PC-9 (cell line): ENCODE results near the gene AGAP1. TPM values are rescaled to one million over a fixed set of nuclear protein-coding genes. Genes with fewer than 3 reads are reported as not detected.

ENCODE experiments used
- BruUV-seq: library from RNA; stranded (reverse); fragments of 400-500 nt; replicated peaks from 2 replicates; lab custom pipeline; 2021; lab: Mats Ljungman, UMichigan
- CTCF ChIA-PET: fragments of 300-600 bp; sonication (Branson Sonifier 250); formaldehyde crosslinking; loops from one replicate; lab custom pipeline; 2022; ENCODE audit warnings: antibody characterized with exemption; lab: Charles Lee
- POLR2A ChIA-PET: fragments of 300-600 bp; sonication (Branson Sonifier 250); formaldehyde crosslinking; loops from one replicate; lab custom pipeline; 2022; ENCODE audit warnings: antibody characterized with exemption; ENCODE audit not compliant: unreplicated experiment; lab: Charles Lee
- DNase-seq, 2 experiments: peaks; one replicate each; pipeline versions ENCODE4 v3.0.0 to v3.0.0-alpha.2; 2015 to 2022; ENCODE audit warnings: mixed read lengths in 1 of 2
- H2AFZ ChIP-seq: fragments of 200-600 bp; sonication (generic); 2 replicates; pipeline ENCODE4 v1.8.1; 2017; ENCODE audit warnings: antibody characterized with exemption
- H3F3A ChIP-seq: fragments of 200-600 bp; sonication (generic); 2 replicates; pipeline ENCODE4 v1.8.1; 2017; ENCODE audit warnings: antibody characterized with exemption, mild to moderate bottlenecking, low read depth; ENCODE audit not compliant: insufficient read depth
- H3K27ac ChIP-seq: fragments of 200-600 bp; sonication (generic); 2 replicates; pipeline ENCODE4 v1.6.1; 2016; ENCODE audit warnings: mixed run types
- H3K27me3 ChIP-seq: fragments of 200-600 bp; sonication (generic); 2 replicates; pipeline ENCODE4 v1.6.1; 2016; ENCODE audit warnings: low read depth, mixed run types; ENCODE audit not compliant: insufficient read depth
- H3K36me3 ChIP-seq: fragments of 200-600 bp; sonication (generic); 2 replicates; pipeline ENCODE4 v1.6.1; 2016; ENCODE audit warnings: low read depth, mixed run types
- H3K4me1 ChIP-seq: fragments of 200-600 bp; sonication (generic); replicated peaks from 2 replicates; pipeline ENCODE4 v1.6.1; 2016; ENCODE audit warnings: mixed run types; ENCODE audit not compliant: insufficient read depth
- H3K4me2 ChIP-seq: fragments of 200-600 bp; sonication (generic); 2 replicates; pipeline ENCODE4 v1.6.1; 2017; ENCODE audit warnings: mixed run types
- H3K4me3 ChIP-seq: fragments of 200-600 bp; sonication (generic); 2 replicates; pipeline ENCODE4 v1.6.1; 2016; ENCODE audit warnings: mixed run types
- H3K79me2 ChIP-seq: fragments of 200-600 bp; sonication (generic); 2 replicates; pipeline ENCODE4 v1.6.1; 2017; ENCODE audit warnings: low read depth, mixed run types
- H3K9me2 ChIP-seq: fragments of 200-600 bp; sonication (generic); 2 replicates; pipeline ENCODE4 v1.8.1; 2017; ENCODE audit warnings: mild to moderate bottlenecking; ENCODE audit not compliant: insufficient read depth
- H3K9me3 ChIP-seq: fragments of 200-600 bp; sonication (generic); 2 replicates; pipeline ENCODE4 v1.8.1; 2016; ENCODE audit warnings: low read depth; ENCODE audit not compliant: insufficient read depth
- H4K20me1 ChIP-seq: fragments of 200-600 bp; sonication (generic); 2 replicates; pipeline ENCODE4 v1.8.1; 2017; ENCODE audit not compliant: insufficient read depth
- EZH2 ChIP-seq: fragments of 200-600 bp; sonication (generic); IDR thresholded peaks from 2 replicates; pipeline ENCODE4 v1.8.0; 2017; ENCODE audit warnings: antibody characterized with exemption, low read depth
- intact Hi-C: fragments of 100-400 bp; cut with micrococcal nuclease; formaldehyde crosslinking; loops from one replicate; pipeline ENCODE4 v1.10.0; 2022; ENCODE audit not compliant: unreplicated experiment
- total RNA-seq: library from RNA; stranded (reverse); gene quantifications from 2 replicates; pipeline ENCODE4 v1.2.3, GENCODE V29; 2021
- TF ChIP-seq, protein P1 (sequence below): fragments of 200-600 bp; sonication (generic); conservative IDR thresholded peaks from 2 replicates; pipeline ENCODE4 v1.6.1; 2017; ENCODE audit warnings: mixed run types, antibody characterized with exemption, mild to moderate bottlenecking, moderate library complexity

AGAP1 gene
- total RNA-seq, 1 experiment from 2014 or later, result 91.4 TPM

DNA sequence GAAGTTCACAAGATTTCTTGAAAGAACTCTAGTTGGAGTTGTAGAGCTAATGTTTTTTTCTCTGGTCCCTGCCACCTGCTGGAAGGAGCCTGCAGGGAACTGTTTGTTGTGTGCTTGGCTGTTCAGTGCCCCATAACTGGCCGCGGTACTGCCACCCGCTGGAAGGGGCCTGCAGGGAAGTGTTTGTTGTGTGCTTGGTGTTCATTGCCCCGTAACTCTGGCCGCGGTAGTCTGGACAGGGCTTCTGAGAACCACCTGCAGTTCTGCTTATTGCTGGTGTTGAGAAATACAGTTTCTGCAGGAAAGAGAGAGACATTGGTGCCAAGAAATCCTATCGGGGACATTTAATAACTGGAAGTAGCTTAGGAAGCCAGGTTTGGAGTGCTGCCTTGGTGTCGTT is 58.1 kb downstream of the AGAP1 start:
- CTCF ChIA-PET, result interaction anchor here (0.5 to 2.3 kb wide), 9 partner anchors 9 to 416 kb away, joined by 3 to 14 read pairs (median 6); no protein-coding TSS in a partner anchor
- H4K20me1 ChIP-seq, result peaks cover 68% of the 10 kb centered on the region
- H3K36me3 ChIP-seq, result no peaks in the 10 kb centered on the region
- 0 out of 2 replicates have a peak overlapping the region, but pooled peaks have one; percentile 13 for H3K27ac ChIP-seq
- peaks cover 29% of the 10 kb centered on the region for H3F3A ChIP-seq
- BruUV-seq, result no TSS peak
- no peaks in the 10 kb centered on the region for H3K9me3 ChIP-seq
- peak; percentile 74 to 82 for DNase-seq
- POLR2A ChIA-PET, result interaction anchor here (0.7 kb wide), 1 partner anchor 9 kb away, joined by 5 read pairs; no protein-coding TSS in a partner anchor
- H3K27me3 ChIP-seq, result no peaks in the 10 kb centered on the region
- H3K9me2 ChIP-seq, result no peaks in the 10 kb centered on the region
- H3K79me2 ChIP-seq, result peaks cover 100% of the 10 kb centered on the region
- no peak for TF ChIP-seq EZH2
- TF ChIP-seq, protein P1, sequence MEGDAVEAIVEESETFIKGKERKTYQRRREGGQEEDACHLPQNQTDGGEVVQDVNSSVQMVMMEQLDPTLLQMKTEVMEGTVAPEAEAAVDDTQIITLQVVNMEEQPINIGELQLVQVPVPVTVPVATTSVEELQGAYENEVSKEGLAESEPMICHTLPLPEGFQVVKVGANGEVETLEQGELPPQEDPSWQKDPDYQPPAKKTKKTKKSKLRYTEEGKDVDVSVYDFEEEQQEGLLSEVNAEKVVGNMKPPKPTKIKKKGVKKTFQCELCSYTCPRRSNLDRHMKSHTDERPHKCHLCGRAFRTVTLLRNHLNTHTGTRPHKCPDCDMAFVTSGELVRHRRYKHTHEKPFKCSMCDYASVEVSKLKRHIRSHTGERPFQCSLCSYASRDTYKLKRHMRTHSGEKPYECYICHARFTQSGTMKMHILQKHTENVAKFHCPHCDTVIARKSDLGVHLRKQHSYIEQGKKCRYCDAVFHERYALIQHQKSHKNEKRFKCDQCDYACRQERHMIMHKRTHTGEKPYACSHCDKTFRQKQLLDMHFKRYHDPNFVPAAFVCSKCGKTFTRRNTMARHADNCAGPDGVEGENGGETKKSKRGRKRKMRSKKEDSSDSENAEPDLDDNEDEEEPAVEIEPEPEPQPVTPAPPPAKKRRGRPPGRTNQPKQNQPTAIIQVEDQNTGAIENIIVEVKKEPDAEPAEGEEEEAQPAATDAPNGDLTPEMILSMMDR, result peak; percentile 71
- intact Hi-C loops, result loop anchor here (1.0 to 2.0 kb wide), 4 partner anchors 19 to 416 kb away; no protein-coding TSS in a partner anchor
- H2AFZ ChIP-seq, result no peak overlapping the region
- H3K4me2 ChIP-seq, result no peak overlapping the region
- no peak overlapping the region for H3K4me3 ChIP-seq
- peaks cover 42% of the 10 kb centered on the region for H3K4me1 ChIP-seq

DNA sequence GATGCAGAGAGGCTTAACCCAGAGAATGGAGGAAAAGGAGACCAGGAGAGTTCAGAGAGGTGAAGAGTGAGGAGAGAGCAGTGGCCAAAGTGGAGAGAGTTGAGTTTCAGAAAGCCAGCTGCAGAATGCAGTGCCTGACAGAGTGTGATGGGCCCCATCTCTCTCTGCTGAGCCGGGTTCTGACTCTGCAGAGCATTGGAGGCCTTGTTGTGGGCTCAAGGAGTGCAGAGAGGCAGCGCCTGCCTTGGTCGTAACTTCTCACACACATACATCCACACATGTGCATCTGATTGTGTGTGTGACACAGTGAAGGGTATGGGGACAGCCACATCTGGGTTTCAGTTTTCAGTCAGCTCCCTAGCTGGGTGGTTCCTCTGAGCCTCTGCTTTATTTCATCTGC is 58.8 kb downstream of the AGAP1 start:
- no TSS peak for BruUV-seq
- intact Hi-C loops, result loop anchor here (1.0 to 2.0 kb wide), 3 partner anchors 18 to 57 kb away; no protein-coding TSS in a partner anchor
- Histone ChIP-seq H3K9me2 (no peaks in the 10 kb centered on the region), H3K36me3 (no peaks in the 10 kb centered on the region), H4K20me1 (peaks cover 73% of the 10 kb centered on the region), H3F3A (peaks cover 29% of the 10 kb centered on the region), H3K4me1 (peaks cover 38% of the 10 kb centered on the region), H3K4me3 (no peak overlapping the region), H3K27me3 (no peaks in the 10 kb centered on the region), H2AFZ (no peak overlapping the region), H3K79me2 (peaks cover 100% of the 10 kb centered on the region), H3K27ac (peak overlapping the region; percentile 54), H3K9me3 (no peaks in the 10 kb centered on the region), H3K4me2 (peak overlapping the region; percentile 72; the same call in 1 of the 2 replicates)
- no peak for TF ChIP-seq EZH2
- TF ChIP-seq, protein P1, result no peak
- DNase-seq, result no peak
- ChIA-PET POLR2A (no interaction called here), CTCF (interaction anchor here (0.6 to 2.3 kb wide), 6 partner anchors 42 to 193 kb away, joined by 3 to 14 read pairs (median 4); no protein-coding TSS in a partner anchor)

DNA sequence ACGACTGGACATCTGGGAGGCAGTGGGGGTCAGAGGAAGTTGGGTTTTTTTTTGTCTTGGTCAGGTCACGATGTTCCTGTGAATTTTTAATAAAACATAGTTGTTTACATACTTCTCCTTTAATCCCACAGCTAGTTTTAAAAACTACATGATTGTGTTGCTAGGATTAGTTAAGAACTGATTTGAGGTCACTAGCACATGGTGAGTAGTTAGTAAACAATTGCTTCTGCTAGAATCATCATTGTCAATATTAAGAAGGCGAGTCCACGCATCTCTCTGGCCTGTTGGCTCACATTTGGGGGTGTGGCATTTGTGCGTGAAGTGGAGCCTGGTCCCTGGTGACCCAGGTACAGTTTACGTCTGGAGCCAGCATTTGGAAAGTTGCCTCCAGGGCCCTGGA is 59.4 kb downstream of the AGAP1 start:
- no peaks in the 10 kb centered on the region for H3K27me3 ChIP-seq
- peaks cover 29% of the 10 kb centered on the region for H3F3A ChIP-seq
- CTCF ChIA-PET, result interaction anchor here (1.6 to 1.7 kb wide), 2 partner anchors 41 to 193 kb away, joined by 4 read pairs; no protein-coding TSS in a partner anchor
- DNase-seq, result no peak
- no peak overlapping the region for H2AFZ ChIP-seq
- no TSS peak for BruUV-seq
- peaks cover 100% of the 10 kb centered on the region for H3K79me2 ChIP-seq
- H3K9me2 ChIP-seq, result no peaks in the 10 kb centered on the region
- H3K27ac ChIP-seq, result peak overlapping the region; percentile 54
- POLR2A ChIA-PET, result no interaction called here
- TF ChIP-seq, protein P1, result no peak
- no peak for TF ChIP-seq EZH2
- intact Hi-C loops, result loop anchor here (2.0 kb wide), 2 partner anchors 18 to 42 kb away; no protein-coding TSS in a partner anchor
- H4K20me1 ChIP-seq, result peaks cover 76% of the 10 kb centered on the region
- peak overlapping the region; percentile 33; the same call in 1 of the 2 replicates for H3K4me3 ChIP-seq
- H3K4me1 ChIP-seq, result peaks cover 38% of the 10 kb centered on the region
- no peaks in the 10 kb centered on the region for H3K36me3 ChIP-seq
- no peaks in the 10 kb centered on the region for H3K9me3 ChIP-seq
- H3K4me2 ChIP-seq, result peak overlapping the region; percentile 72
